DMS53 treated with DMSO at 0.1 percent for 48 hours (cell line): ENCODE measurements around the gene GJA3.
"Not testable (repeated sequence)": the region's sequence is repeated elsewhere in the genome, so short reads cannot be mapped to it uniquely, and the experiment has no call there.

Experiments used
- DNase-seq: peaks from one replicate; lab custom pipeline; 2025; ENCODE audit not compliant: unreplicated experiment; lab: John Stamatoyannopoulos, UW

Gene GJA3

GRCh38 chr13:20153290-20153689 lies 7.6 kb downstream of the GJA3 start:
- not testable (repeated sequence) for DNase-seq

GRCh38 chr13:20151612-20152011 lies 9.2 kb downstream of the GJA3 start:
- no peak for DNase-seq

- no peak for DNase-seq
Observed at GRCh38 chr13:20151016-20151415, 9.8 kb downstream of the GJA3 start.

- DNase-seq = no peak
Observed at GRCh38 chr13:20150561-20150960, 10.3 kb downstream of the GJA3 start.

- no peak for DNase-seq
Observed at GRCh38 chr13:20149762-20150161, 11.1 kb downstream of the GJA3 start.

- DNase-seq = no peak
Observed at GRCh38 chr13:20148501-20149183, 12.2 kb downstream of the GJA3 start.

GRCh38 chr13:20146381-20146780 lies 14.5 kb downstream of the GJA3 start:
- no peak for DNase-seq

GRCh38 chr13:20145521-20145920 lies 15.3 kb downstream of the GJA3 start:
- DNase-seq = no peak

GRCh38 chr13:20144141-20144850 lies 16.6 kb downstream of the GJA3 start:
- DNase-seq = no peak

GRCh38 chr13:20142927-20143480 lies 17.8 kb downstream of the GJA3 start:
- no peak for DNase-seq

GRCh38 chr13:20142023-20142926 lies 18.6 kb downstream of the GJA3 start:
- no peak for DNase-seq

GRCh38 chr13:20141238-20142022 lies 19.4 kb downstream of the GJA3 start:
- DNase-seq = no peak

- DNase-seq = peak; percentile 17
Observed at GRCh38 chr13:20140487-20140886, 20.4 kb downstream of the GJA3 start.

- no peak for DNase-seq
Observed at GRCh38 chr13:20137875-20138274, 23.0 kb downstream of the GJA3 start.

GRCh38 chr13:20136781-20137703 lies 23.8 kb downstream of the GJA3 start:
- DNase-seq = peak; percentile 72

GRCh38 chr13:20134732-20135131 lies 26.1 kb downstream of the GJA3 start:
- DNase-seq = no peak

- no peak for DNase-seq
Observed at GRCh38 chr13:20132052-20132634, 28.7 kb downstream of the GJA3 start.

GRCh38 chr13:20131057-20131832 lies 29.6 kb downstream of the GJA3 start:
- DNase-seq = no peak
